Activated CD8-positive, alpha-beta memory T cell treated with anti-CD3 and anti-CD28 coated beads, Interleukin-2, amount 50 U/mL, for 4 hours (primary cell): ENCODE data around the gene SAMD5.
"Not testable (repeated sequence)": the region's sequence is repeated elsewhere in the genome, so short reads cannot be mapped to it uniquely, and the experiment has no call there.

Experiments
- DNase-seq: peaks from one replicate; pipeline ENCODE4 v3.0.0-alpha.2; 2020

SAMD5 gene

DNA sequence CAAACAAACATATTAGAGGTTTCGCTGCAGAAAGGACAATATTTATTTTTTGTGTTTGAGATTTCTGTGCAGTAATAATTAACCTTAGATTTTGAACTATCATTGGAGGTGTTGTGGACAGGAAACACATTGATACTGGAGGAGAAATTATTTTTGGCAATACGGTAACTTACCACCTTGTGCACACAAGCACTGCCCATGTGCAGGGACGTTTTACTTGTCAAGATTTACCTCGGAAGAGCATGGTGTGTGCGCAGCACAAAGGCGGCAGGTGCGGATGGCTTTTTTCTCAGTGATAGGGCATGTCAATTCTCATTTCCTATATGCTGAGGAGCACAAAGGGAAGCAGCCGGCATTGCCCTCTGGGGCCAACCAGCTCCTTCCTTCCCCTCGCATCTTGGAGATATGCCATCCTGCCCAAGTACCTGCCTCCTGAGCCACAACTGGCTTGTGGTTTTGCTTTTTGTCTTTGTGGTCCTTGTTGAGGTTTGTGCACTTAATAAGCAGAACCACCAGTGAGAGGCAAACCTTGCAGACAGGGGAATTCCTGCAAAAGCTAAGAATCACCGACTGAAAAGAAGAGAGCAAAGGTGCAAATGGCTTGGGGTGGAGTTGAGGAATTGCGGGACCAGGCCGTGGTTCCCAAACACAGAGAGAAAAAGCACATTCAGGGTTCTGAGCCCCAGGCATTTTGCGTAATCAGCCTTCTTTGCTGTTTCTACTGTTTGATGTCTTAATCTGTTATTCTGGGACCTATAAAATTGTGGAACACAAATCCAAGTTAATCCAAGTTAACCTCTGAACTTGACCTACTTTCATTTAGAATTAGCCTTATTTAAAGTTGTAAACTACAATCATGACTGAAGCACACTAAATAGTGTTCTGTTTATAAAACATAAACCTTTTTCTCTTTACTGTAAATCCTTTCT, 21.9 kb downstream of the SAMD5 start:
- DNase-seq, result no peak

DNA sequence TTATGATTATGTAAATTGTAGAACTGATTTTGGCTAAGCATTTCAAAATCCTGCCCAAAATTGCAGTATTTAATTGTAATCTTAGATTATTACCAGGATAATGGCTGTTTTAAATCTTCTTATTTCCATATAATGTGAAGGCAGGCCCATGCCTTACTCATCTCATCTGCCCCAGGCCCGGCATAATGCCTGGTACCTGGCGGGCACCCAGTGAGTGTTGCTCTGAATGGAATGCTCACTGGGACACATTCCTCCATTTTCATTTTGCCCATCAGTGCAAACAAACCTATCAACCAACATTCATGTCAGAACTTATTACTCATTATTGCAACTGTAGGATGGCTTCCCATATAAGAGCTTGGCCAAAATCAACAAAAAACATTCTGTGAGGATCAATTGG, 22.8 kb downstream of the SAMD5 start:
- DNase-seq, result no peak

GRCh38 chr6:147534116-147534860, 25.8 kb downstream of the SAMD5 start:
- DNase-seq, result no peak

DNA sequence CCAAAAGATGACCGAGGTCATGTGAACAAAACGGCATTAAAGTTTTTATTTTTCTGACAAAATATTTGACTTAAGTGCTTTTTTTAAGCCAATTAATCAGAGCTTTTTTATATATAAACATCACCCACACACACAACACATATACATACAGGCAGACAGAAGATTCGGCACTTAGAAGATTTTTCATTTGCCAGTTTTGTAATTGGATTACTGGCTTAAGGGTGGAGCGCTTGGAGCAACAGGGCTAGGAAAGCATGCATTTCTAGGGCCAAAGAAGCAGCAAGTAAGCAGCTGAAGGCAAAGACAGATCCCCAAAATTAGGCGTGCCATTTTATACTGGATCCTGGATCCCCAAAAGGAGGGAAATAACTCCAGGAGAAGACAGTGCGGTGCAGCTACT, 30.3 kb downstream of the SAMD5 start:
- DNase-seq, result no peak

DNA sequence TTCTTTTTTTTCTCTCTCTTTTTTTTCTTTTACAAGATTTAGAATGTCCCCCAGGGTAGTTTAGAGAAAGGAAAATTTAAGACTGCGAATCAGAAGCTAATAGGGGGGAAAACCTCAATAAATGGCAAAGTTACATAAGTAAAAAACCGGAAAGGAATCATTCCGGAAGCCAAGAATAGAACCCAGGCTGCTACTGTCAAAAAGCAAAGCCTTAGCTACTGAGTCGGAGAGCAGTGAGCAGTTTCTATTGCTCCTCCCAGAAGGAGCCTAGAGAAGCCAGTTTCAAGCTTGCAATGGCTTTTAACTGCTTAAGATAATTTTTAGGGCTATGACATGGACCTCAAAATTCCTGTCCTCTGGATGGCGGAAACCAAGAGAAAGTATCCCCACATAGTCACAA, 31.6 kb downstream of the SAMD5 start:
- DNase-seq, result no peak

DNA sequence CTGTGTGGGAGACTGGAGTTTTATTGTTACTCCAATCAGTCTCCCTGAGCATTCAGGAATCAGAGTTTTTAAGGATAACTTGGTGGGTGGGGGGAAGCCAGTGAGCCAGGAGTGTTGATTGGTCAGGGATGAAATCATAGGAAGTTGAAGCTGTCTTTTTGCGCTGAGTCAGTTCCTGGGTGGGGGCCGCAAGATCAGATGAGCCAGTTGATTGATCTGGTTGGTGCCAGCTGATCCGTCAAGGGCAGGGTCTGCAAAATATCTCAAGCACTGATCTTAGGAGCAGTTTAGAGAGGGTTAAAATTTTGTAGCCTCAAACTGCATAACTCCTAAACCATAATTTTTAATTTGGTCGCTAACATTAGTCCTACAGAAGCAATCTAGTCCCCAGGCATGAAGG, 33.9 kb downstream of the SAMD5 start:
- DNase-seq, result not testable (repeated sequence)

DNA sequence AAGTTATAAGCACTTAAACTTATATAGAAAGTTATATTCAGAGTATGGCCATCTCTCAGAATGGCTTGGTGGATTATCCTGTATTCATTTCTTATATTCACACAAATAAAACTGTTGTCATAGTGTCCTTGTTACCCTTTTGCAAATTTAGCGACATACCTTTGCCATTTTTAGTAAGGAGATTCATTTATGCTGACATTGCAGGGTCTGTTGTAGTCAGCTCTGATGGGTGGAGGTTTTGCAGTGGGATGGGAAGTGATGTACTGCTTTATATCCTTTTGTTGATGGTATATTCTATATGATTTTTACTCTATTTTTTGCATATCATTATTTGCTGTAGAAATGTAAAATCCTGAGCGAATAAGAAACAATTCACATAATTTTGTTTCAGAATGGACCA, 35.9 kb downstream of the SAMD5 start:
- DNase-seq, result no peak

- DNase-seq, result no peak
Observed at GRCh38 chr6:147546501-147547368, 38.2 kb downstream of the SAMD5 start.

GRCh38 chr6:147547369-147547902, 38.9 kb downstream of the SAMD5 start:
- DNase-seq, result no peak

DNA sequence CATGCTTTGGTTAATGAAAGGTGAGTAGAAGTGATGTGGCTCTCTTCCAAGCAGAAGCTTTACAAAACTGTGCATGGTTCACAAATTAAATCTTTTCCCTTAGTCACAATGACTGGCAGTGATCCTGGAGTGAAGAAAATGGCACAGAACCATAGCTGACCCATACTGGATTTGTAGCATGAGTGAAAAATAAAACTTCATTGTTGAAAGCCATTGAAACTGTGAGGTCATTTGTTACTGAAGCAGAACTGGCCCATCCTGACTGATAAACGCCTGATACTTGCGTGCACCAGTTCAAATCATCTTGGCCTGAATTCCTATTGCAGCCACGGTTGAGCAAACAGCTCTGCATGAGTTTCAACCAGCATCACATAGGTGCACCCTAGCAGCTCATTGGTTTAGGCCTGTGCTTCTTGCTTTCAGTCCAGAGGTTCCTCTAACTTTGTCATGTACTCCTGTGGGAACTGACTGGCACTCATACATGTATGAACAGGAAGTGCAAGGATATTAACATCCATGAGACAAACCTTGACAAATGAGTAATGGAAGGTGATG, 40.5 kb downstream of the SAMD5 start:
- no peak for DNase-seq

DNA sequence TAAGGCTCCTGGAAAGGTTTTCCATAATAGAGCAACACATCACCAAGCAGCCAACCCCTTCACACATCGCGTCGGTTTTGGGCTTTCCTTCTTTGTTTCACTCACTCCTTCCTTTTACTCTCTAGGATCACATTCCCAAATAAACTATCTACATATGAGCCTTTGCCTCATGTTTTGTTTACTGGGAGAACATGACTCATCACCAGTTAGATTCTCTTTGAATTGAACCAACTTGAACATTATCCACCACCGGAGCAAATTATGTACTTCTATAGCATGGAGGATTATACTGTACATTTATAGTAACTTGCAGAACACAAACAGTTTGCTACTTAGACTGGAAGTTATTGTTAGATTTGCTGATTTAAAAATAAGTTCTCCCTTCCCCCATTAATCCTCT, 41.0 kb downstream of the SAMD5 start:
- DNase-seq, result no peak

DNA sequence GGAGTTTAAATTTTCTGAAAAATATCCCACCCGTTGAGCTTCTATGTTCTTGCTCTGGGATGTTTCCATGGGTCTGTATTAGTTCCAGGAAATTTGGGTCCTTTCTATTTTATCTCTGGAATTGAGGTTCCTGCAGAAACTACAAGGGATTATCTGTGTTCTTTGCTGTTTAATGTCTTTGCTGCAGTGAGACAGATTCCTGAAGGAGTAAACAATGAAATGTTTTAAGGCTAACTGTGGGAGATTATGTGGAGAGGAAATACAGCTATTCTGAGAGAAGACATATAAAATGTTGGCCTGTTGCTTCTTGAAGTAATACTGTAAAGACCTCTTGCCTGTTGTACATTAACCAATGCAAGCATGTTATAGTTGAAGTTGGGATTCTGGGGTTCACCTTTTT, 43.5 kb downstream of the SAMD5 start:
- no peak for DNase-seq

DNA sequence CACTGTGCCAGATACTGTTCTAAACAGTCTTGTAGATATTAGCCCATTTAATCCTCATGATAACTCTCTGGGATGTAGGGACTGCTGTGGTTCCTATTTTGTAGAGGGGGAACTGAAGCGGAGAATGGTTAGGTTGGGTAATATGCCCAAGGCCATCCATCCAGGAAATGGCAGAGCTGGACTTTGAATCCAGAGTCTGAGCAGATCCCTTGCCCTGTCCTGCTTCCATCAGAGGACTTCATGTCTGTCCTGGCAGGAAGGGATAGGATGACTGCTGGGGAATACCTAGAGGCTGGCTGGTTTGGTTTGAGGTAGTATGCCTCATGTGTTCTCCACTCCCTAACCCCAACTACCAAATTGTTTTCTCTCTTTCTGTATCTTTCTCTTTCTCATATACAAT, 44.6 kb downstream of the SAMD5 start:
- DNase-seq, result no peak

GRCh38 chr6:147554281-147554680, 45.8 kb downstream of the SAMD5 start:
- DNase-seq, result no peak

GRCh38 chr6:147559006-147559405, 50.5 kb downstream of the SAMD5 start:
- no peak for DNase-seq

DNA sequence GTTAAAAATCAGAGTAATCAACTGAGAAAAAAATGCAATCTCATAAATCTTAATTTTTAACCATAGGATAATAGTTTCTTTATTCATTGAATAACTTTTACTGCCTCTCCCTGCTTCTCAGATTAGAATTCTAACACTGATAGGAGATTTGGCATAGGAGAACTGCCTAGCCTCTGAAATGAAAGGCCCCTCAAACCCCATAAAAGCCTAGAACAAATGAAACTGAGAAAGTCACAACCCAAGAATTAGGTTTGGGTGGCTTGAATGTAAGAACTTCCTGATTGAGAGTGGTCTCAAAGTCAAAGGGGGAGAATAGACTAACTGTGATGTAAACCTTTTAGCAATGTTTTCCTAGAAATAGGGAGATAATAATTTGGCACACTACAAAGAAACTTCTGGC, 52.2 kb downstream of the SAMD5 start:
- DNase-seq, result no peak

DNA sequence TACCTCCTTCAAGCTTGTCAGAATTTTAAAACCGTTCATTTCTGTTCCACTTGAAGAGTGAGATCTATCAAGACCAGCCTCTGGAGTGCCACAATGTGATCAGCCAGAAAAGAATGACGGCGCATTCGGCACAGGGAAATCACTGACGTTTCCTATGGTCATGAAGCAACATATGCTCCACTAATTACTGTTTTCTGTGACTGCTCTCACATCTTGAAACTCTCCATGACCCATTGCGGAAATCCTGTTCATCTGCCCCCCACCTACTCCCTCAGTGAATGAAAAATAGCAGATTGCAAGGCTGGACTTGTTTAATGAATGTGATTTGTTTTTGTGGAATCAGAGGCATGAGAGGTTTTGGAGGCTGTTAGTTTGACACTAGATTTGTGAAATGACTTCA, 53.2 kb downstream of the SAMD5 start:
- DNase-seq, result no peak

DNA sequence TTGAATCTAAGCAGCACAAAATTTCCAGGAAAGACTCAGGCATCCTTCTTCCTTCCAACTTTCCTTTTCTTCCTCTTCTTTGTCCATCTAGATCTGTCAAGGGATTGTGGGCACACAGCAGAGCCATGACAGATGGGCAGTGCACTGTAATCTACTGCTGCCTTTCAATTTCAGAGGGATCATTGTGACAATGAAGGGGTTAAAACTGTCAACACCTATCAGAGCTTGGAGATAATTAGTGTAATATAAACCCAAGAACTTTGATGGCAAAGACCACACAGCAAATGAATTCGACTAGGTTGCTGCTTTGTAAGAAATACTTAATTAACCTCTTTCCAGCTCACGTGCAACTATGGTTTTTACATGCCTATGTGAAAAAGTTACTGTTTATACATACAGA, 55.0 kb downstream of the SAMD5 start:
- DNase-seq, result no peak

GRCh38 chr6:147564556-147564955, 56.1 kb downstream of the SAMD5 start:
- DNase-seq, result no peak

- no peak for DNase-seq
Observed at GRCh38 chr6:147566244-147566898, 57.9 kb downstream of the SAMD5 start.

GRCh38 chr6:147567141-147567805, 58.8 kb downstream of the SAMD5 start:
- no peak for DNase-seq

GRCh38 chr6:147569788-147570187, 61.3 kb downstream of the SAMD5 start:
- no peak for DNase-seq
